Renal cortex interstitium (tissue), 15 donors: ENCODE measurements around the gene ERH. TPM values are rescaled to one million over a fixed set of nuclear protein-coding genes. Genes with fewer than 3 reads are reported as not detected.
"Not testable (repeated sequence)": the region's sequence is repeated elsewhere in the genome, so short reads cannot be mapped to it uniquely, and the experiment has no call there.

ENCODE experiments used
- DNase-seq, 11 donors: peaks; one replicate each; pipeline ENCODE4 v3.0.0-alpha.2; 2013; ENCODE audit warnings: low read depth in 9 of 11, low spot score in 4 of 11; ENCODE audit errors: extremely low read depth in 1 of 11
- long read RNA-seq, 16 experiments: transcript quantifications; one replicate each; lab custom pipeline, GENCODE V29; 2026
- polyA plus RNA-seq, 3 donors: library from polyadenylated mRNA; unstranded; fragments of 120-200 nt; gene quantifications; one replicate each; pipeline ENCODE4 v1.2.1, GENCODE V29; 2013; ENCODE audit not compliant: insufficient read length in 3 of 3

Gene ERH
- 100 to 1,000 TPM; 302 to 420 (median 366) TPM for polyA plus RNA-seq
- long read RNA-seq, donor 1, transcript ERH-203 (4 exons, 1,124 nt): major isoform, 191 of 205 reads
- long read RNA-seq, donor 1, partial matches to known transcripts: 10 of 205 reads
- long read RNA-seq, donor 1, other reads (novel, unspliced or antisense): 0 of 205 reads
- long read RNA-seq, donor 2, transcript ERH-203 (4 exons, 1,124 nt): major isoform, 154 of 169 reads
- long read RNA-seq, donor 2, transcript ERH-202 (3 exons, 586 nt): minor isoform, 7 of 169 reads
- long read RNA-seq, donor 2, partial matches to known transcripts: 7 of 169 reads
- long read RNA-seq, donor 2, other reads (novel, unspliced or antisense): 0 of 169 reads
- long read RNA-seq, donor 3, transcript ERH-203 (4 exons, 1,124 nt): major isoform, 283 of 299 reads
- long read RNA-seq, donor 3, transcript ERH-202 (3 exons, 586 nt): minor isoform, 6 of 299 reads
- long read RNA-seq, donor 3, partial matches to known transcripts: 10 of 299 reads
- long read RNA-seq, donor 3, other reads (novel, unspliced or antisense): 0 of 299 reads
- long read RNA-seq, donor 4, transcript ERH-202 (3 exons, 586 nt): minor isoform, 5 of 178 reads
- long read RNA-seq, donor 4, transcript ERH-203 (4 exons, 1,124 nt): major isoform, 167 of 178 reads
- long read RNA-seq, donor 4, partial matches to known transcripts: 5 of 178 reads
- long read RNA-seq, donor 4, other reads (novel, unspliced or antisense): 0 of 178 reads
- long read RNA-seq, donor 5: 0 reads
- long read RNA-seq, donor 6, transcript ERH-202 (3 exons, 586 nt): minor isoform, 6 of 223 reads
- long read RNA-seq, donor 6, transcript ERH-203 (4 exons, 1,124 nt): major isoform, 211 of 223 reads
- long read RNA-seq, donor 6, partial matches to known transcripts: 6 of 223 reads
- long read RNA-seq, donor 6, other reads (novel, unspliced or antisense): 0 of 223 reads
- long read RNA-seq, donor 7, transcript ERH-202 (3 exons, 586 nt): minor isoform, 9 of 328 reads
- long read RNA-seq, donor 7, transcript ERH-203 (4 exons, 1,124 nt): major isoform, 310 of 328 reads
- long read RNA-seq, donor 7, partial matches to known transcripts: 8 of 328 reads
- long read RNA-seq, donor 7, other reads (novel, unspliced or antisense): 0 of 328 reads
- long read RNA-seq, donor 8: 0 reads
- long read RNA-seq, donor 9, transcript ERH-203 (4 exons, 1,124 nt): major isoform, 173 of 191 reads
- long read RNA-seq, donor 9, transcript ERH-202 (3 exons, 586 nt): minor isoform, 5 of 191 reads
- long read RNA-seq, donor 9, partial matches to known transcripts: 13 of 191 reads
- long read RNA-seq, donor 9, other reads (novel, unspliced or antisense): 0 of 191 reads
- long read RNA-seq, donor 10, transcript ERH-202 (3 exons, 586 nt): minor isoform, 10 of 255 reads
- long read RNA-seq, donor 10, transcript ERH-203 (4 exons, 1,124 nt): major isoform, 235 of 255 reads
- long read RNA-seq, donor 10, partial matches to known transcripts: 10 of 255 reads
- long read RNA-seq, donor 10, other reads (novel, unspliced or antisense): 0 of 255 reads
- long read RNA-seq, donor 11, transcript ERH-203 (4 exons, 1,124 nt): major isoform, 131 of 133 reads
- long read RNA-seq, donor 11, partial matches to known transcripts: 0 of 133 reads
- long read RNA-seq, donor 11, other reads (novel, unspliced or antisense): 0 of 133 reads
- long read RNA-seq, donor 12, transcript ERH-203 (4 exons, 1,124 nt): major isoform, 104 of 115 reads
- long read RNA-seq, donor 12, partial matches to known transcripts: 7 of 115 reads
- long read RNA-seq, donor 12, other reads (novel, unspliced or antisense): 0 of 115 reads
- long read RNA-seq, donor 13: 0 reads
- long read RNA-seq, donor 14, transcript ERH-203 (4 exons, 1,124 nt): major isoform, 223 of 229 reads
- long read RNA-seq, donor 14, transcript ERH-202 (3 exons, 586 nt): minor isoform, 6 of 229 reads
- long read RNA-seq, donor 14, partial matches to known transcripts: 0 of 229 reads
- long read RNA-seq, donor 14, other reads (novel, unspliced or antisense): 0 of 229 reads
- long read RNA-seq, donor 15, transcript ERH-203 (4 exons, 1,124 nt): major isoform, 78 of 87 reads
- long read RNA-seq, donor 15, partial matches to known transcripts: 7 of 87 reads
- long read RNA-seq, donor 15, other reads (novel, unspliced or antisense): 0 of 87 reads
- long read RNA-seq, donor 16, transcript ERH-202 (3 exons, 586 nt): minor isoform, 8 of 492 reads
- long read RNA-seq, donor 16, transcript ERH-203 (4 exons, 1,124 nt): major isoform, 465 of 492 reads
- long read RNA-seq, donor 16, partial matches to known transcripts: 17 of 492 reads
- long read RNA-seq, donor 16, other reads (novel, unspliced or antisense): 0 of 492 reads

DNA sequence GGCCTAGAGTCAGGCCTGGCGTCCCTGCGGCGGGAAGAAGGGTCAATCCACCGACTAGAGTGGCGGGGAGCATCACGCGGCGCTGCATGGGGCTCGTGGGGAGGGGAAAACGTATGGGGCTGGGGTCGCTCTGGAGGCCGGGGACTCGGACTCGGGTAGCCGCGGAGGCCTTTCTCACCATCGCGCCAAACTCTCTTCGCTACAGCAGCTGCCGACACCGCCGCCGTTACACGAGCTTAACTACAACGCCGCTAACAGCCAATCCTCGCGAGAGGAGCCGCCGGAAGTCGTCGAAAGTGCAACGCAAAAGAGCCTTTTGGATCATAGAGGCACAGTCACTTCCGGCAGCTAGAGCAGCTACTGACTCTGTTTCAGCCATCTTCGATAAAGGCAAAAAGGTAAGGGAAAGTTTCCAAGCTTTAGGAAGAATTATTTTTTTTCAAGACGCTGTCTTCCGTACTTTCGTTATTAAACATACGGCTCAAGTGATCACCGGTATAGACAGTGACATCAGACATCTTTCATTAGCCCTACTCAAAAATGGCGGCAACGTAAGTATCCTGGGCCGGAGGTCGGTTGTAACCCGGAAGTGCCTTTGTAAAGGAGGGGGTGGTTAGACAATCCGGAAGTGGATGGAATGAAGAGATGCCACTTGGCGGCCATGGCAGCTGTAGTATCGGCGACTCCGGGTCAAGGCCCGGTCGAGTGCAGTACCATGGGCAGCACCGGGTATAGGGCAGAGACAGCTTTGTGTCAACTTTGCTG, at the start of gene ERH, which contains the start of gene SLC39A9:
Gene ERH (minus strand): TSS at position 247 of the 765 bp plus-strand sequence. CDS start 66 bp downstream, at position 181.
Gene SLC39A9 (plus strand): TSS at position 640 of the 765 bp plus-strand sequence. CDS start 678 bp downstream, outside the sequence.
- peak; percentile 91 to 98 (median 97) for DNase-seq

GRCh38 chr14:69443296-69443805, 45.3 kb upstream of the ERH start:
- no peak for DNase-seq

DNA sequence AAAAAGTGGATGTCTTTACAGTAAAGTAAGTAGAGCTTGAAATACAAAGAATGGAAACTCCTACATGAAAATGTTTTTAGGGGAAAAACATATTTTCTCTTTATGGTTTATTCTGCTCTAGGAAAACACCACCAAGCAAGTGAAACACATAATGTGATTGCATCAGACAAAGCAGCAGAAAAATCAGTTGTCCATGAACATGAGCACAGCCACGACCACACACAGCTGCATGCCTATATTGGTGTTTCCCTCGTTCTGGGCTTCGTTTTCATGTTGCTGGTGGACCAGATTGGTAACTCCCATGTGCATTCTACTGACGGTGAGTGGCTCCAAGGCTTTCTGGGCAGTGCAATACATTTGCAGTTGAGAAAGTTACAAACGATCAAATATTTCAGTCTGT, 43.8 kb upstream of the ERH start:
- DNase-seq: no peak

- DNase-seq: no peak
These were observed 41.6 kb upstream of the ERH start for GRCh38 chr14:69439521-69440270.

DNA sequence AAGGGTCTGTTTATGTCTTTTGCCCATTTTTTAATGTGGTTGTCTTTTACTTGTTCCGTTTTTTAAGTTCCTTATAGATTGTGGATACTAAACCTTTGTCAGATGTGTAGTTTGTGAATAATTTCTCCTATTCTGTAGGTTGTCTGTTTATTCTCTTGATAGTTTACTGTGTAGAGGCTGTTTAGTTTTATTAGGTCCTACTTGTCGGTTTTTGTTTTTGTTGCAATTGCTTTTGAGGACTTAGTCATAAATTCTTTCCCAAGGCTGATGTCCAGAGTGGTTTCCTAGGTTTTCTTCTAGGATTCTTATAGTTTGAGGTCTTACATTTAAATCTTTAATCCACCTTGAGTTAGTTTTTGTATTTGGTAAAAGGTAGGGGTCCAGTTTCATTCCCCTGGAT, 34.3 kb upstream of the ERH start:
- no peak for DNase-seq

GRCh38 chr14:69430306-69430939, 32.3 kb upstream of the ERH start:
- no peak for DNase-seq

DNA sequence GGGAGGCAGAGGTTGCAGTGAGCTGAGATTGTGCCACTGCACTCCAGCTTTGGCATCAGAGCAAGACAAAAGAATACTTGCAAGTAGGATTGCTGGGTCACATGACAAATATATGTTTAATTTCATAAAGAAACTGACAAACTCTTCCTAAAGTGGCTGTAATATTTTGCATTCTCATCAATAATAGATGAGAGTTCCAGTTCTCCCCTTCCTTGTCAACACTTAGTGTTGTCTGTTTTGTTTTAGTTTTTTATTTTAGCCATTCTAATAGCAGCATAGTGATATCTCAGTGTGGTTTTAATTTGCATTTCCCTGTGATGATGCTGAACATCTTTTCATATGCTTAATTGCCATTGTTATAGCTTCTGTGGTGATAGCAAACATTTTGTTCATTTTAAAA, 31.5 kb upstream of the ERH start:
- no peak for DNase-seq

DNA sequence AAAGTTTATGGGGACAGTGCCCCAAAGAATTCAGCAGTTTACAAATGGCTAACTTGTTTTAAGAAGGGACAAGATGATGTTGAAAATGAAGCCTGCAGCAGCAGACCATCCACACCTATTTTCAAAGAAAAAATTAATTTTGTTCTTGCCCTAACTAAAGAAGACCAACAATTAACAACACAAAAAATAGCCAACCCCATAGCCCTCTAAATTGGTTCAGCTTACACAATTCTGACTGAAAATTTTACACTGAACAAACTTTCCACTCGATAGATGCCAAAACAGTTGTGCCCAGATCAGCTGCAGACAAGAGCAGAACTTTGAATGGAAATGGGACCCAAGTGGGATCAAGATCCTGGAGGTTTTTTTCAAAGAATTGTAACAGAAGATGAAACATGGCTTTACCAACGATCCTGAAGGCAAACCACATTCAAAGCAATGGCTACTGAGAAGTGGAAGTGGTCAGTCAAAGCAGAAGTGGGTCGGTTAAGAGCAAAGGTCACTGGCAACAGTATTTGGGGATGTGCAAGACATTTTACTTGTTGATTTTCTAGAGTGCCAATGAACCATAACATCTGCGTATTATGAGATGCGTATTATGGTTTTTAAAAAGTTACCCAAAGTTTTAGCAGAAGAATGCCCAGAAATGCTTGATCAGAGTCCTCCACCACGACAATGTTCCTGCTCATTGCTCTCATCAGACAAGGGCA, 30.3 kb upstream of the ERH start:
- DNase-seq: no peak

DNA sequence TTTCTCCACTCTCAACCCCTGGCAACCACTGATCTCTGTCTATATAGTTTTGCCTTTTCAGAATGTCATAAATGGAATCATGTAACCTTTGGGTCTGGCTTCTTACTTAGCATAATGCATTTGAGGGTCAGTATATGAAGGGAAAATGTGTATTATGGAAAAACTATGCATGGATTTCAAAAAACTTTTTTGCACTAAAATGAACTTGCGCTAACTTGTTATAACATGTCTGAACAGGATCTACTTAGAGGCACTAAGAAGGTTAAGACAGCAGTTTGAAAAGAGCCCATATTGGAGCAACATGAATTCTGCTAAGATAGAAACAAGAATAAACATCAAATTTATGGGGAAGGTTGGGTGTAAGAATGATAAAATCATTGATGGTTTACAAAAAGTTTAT, 29.5 kb upstream of the ERH start:
- DNase-seq: no peak

GRCh38 chr14:69424149-69424923, 26.2 kb upstream of the ERH start:
- DNase-seq: no peak

DNA sequence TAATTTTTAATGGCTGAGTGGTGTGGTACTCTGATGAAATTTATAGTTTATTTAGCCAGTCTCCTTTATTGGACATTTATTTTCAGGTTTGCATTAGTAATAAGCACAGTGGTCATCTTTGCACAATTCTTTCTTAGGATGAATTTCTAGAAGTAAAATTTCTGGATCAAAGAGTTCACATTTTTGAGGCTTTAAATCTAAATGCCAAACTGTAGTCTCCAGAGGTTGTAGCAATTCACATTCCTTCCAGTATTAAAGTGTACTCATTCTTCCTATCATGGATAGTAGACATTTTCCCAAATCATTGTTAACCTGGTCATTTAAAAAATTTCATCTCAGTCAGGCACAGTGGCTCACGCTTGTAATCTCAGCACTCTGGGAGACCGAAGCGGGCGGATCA, 25.2 kb upstream of the ERH start:
- DNase-seq: no peak

DNA sequence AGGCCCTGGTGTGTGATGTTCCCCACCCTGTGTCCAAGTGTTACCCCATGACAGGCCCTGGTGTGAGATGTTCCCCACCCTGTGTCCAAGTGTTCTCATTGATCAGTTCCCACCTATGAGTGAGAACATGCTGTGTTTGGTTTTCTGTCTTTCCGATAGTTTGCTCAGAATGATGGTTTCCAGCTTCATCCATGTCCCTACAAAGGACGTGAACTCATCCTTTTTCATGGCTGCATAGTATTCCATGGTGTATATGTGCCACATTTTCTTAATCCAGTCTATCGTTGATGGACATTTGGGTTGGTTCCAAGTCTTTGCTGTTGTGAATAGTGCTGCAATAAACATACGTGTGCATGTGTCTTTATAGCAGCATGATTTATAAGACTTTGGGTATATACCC, 18.0 kb upstream of the ERH start:
- DNase-seq: not testable (repeated sequence)

GRCh38 chr14:69413483-69413882, 15.4 kb upstream of the ERH start:
- no peak for DNase-seq
